Stimulated activated CD4-positive, alpha-beta T cell treated with anti-CD3 and anti-CD28 coated beads, Interleukin-1b, Interleukin-23, amount 100 ng/mL, for 4 hours (primary cell): ENCODE results near the gene CHRM2.
"Not testable (repeated sequence)": the region's sequence is repeated elsewhere in the genome, so short reads cannot be mapped to it uniquely, and the experiment has no call there.

Experiments used
- DNase-seq, 2 donors: peaks; one replicate each; pipeline ENCODE4 v3.0.0-alpha.2; 2020; ENCODE audit warnings: low read depth in 2 of 2

The CHRM2 gene

GRCh38 chr7:136868496-136869000 is at the start of gene CHRM2:
Gene CHRM2 (plus strand): TSS chr7:136868652. CDS start chr7:137014866, 146,214 bp downstream.
- DNase-seq = no peak

- not testable (repeated sequence) for DNase-seq
Observed at GRCh38 chr7:136831398-136831797, 37.1 kb upstream of the CHRM2 start.

GRCh38 chr7:136845899-136846465 is 22.5 kb upstream of the CHRM2 start:
- DNase-seq = no peak

DNA sequence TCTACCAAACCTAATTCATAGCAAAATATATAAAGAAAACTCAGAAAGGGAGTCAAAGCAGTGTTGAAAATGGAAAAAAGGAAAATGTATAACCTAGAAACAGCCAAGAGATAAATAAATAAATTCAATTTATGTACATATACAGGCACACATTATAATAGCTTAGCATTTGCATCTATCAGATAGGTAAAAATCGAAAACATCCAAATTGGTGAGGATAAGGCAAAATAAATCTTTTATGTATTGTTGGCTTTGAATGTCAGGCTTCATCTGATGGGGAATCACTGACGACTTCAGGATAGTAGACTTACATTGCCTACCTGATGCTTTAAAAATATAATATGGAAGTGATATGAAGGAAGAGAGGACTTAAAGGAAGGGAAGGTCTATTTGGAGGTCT is 20.6 kb upstream of the CHRM2 start:
- no peak for DNase-seq

DNA sequence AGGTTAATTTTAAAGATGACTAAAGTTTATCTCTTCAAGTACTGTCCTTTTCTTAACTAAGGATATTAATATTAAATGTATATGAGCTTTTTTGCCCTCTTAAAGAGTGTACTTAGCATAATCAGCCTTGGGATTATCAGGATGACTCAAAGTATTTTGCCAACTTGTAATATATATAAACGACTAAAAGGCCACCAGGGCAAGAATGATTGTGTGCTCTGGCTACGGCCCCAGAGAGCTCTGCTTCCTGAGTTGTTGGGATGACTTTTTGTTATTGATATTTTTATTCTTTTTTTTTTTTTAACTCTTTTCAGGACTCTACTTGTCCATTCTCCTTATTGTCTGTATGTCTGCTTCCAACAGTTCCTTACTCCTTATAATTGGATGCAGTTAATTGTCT is 14.8 kb upstream of the CHRM2 start:
- no peak for DNase-seq

GRCh38 chr7:136857573-136857972 is 10.9 kb upstream of the CHRM2 start:
- no peak for DNase-seq

GRCh38 chr7:136859803-136860202 is 8.6 kb upstream of the CHRM2 start:
- no peak for DNase-seq

- DNase-seq = no peak
Observed at GRCh38 chr7:136865236-136865635, 3.2 kb upstream of the CHRM2 start.

DNA sequence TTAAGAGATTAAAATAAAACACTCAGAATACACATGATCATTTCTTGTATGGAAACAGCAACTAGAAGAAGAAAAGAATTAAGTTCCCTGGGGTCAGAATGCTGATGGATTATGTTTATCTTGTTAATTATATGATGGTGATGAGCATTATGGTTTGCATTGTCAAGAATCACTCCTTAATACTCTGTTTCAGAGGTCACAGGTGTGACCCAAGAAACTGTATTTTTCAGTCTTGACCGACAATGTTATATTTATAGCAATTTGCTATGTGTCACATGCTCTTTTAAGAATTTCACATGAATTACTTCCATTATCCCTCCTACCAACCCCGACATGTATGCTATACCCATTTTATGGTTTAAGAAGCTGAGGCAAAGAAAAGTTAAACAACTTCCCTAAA is 2.7 kb upstream of the CHRM2 start:
- DNase-seq = no peak

DNA sequence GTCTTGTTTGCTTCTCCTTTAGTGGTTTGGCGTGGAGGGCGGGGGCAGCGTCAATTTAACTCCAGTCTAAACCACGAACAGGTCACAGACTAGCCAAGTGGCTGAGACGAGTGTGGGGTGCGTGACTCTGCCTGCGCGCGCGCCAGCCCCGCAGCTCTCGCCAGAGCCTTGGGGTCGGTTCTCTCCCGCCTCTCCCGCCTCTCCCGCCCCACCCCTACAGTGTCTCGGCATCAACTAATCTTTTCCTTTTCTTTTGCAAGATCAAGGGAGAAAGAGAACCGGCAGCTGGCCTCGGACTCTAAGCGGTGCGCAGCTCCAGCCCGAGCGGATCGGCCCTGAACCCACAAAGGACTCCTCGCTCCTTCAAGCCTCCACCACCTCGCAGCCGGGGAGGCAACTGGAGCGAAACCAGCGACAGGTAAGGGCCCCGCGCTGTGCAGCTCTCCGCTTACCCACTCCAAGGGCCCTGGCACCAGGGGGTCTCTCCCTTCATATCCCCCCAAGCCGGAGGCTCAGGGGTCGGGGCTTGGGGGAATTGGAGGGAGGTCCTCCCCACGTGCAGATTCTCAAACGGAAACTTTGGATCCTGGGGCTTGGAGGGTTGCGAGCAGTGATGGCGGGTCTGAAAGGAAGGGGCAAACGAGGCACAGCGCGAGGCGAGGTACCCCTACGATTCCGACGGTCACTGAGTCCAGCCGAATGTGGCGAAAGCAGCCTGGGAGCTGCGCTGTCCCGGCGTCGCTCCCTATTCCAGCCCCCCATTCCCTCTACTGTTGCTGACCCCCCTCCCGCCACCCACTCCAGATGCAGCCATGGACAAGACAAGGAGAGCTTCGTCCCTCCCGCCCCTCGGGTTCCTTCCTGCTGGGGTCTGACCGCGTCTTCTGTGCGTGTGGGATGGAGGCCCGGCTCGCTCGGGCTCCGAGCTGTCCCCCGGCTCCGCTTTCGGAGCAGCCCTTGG is 829 bp downstream of the CHRM2 start:
- no peak for DNase-seq

DNA sequence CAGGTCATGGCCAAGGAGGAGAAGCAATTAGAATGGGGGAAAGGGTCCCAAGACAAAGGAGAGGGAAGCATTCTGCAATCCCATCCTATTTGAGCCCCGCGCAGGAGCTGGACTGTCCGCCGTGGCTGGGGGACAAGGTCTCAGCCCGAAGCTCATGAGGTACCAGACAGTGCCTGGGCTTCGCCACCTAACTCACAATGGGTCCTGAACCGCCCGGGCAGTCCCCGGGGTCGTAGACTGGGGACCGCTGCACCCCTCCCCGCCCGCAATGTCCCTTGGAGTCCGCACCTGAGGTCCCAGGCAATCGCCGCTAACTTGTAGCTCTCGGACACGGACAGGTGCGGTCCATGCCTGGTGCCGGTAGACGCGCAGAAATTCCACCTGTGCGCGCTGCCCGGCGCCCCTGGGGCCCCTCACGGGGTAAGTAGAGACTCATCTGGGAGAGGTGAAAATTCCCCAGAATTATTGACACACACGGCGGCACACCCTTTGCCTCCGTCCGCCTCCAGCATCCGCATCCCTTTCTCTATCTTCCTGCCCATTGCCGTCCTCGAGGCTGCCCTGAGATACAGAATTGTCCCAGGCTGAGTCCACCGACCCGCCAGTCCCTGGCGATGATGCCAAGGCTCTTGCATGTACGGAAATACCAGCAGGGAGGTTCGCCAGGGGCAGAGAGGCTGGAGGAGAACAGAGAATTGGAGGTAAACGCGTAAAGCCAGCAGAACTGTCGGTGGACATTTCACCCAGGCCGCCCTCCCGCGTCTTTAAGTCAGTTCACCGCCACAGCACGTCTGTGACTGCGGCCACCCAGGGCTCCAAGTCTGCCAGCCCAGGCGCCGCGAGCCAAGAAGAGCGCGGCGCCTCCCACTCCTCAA is 1.8 kb downstream of the CHRM2 start:
- DNase-seq = no peak

- DNase-seq = no peak
Observed at GRCh38 chr7:136870866-136871487, 2.5 kb downstream of the CHRM2 start.

DNA sequence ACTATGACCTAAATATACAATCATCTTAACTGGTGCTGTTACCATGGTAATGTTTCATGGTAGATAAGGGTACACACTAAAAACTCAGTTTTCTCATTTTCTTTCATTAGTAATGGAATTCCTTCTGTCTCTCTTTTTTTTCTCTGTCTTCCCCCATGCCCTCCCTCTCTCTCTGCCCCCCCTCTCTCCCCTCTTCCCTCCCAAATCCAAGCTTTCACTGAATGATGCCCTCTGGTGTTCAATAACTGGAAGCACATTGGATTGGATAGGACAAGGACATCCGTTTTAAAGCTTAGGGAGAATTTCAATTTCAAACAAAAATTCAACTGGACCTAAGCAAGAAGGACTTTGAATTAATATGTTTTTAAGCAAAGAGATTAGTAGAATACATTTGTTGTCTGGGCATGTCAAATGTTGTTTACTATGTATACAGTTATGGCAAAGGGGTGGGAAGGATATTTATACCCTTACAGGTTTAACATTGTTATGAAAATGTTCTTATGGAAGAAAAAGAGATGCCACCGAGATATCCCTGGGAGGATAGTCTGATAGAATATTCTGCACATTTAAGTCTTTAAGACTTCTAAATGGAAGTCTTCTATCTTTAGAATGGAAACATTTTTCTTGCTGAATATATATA is 6.1 kb downstream of the CHRM2 start:
- DNase-seq = no peak

- DNase-seq = no peak
Observed at GRCh38 chr7:136877509-136877908, 9.1 kb downstream of the CHRM2 start.

DNA sequence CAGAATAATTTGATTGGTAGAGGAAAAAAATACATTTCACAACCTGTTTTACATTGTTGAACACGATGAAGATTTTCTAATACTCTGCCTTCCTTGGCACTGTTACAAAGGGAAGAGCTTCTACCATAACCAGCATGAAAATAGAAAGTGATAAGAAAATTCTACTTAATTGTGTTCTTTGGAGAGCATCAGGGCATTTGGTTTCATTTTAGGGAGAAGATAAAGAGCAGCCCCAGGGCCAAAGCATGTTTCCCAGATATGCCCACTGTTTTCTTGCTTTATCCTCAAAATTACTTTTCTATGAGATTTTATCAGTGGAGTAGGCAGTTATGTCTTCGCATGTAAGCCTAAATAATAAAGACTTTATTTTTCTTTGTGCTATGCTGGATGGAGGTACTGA is 9.5 kb downstream of the CHRM2 start:
- no peak for DNase-seq

- no peak for DNase-seq
Observed at GRCh38 chr7:136878878-136879277, 10.4 kb downstream of the CHRM2 start.

DNA sequence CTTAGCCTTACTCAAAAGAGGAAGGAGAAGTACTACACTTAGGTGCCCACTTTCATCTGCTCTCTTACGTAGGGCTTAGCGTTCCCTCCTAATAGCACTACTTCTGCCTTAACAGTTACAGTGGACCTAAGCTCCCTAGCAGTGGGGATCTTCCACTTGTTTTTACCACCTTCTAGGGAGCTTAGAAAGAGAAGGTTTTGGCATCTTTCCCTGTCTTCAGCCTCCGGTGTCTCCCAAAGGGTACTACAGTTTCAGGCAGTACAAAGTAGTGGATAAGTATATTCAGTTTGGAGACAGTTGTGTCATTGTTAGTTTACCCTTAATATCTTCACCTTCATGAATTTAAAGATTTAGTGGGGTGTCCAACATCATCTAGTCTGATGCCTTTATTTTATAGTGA is 14.6 kb downstream of the CHRM2 start:
- no peak for DNase-seq

DNA sequence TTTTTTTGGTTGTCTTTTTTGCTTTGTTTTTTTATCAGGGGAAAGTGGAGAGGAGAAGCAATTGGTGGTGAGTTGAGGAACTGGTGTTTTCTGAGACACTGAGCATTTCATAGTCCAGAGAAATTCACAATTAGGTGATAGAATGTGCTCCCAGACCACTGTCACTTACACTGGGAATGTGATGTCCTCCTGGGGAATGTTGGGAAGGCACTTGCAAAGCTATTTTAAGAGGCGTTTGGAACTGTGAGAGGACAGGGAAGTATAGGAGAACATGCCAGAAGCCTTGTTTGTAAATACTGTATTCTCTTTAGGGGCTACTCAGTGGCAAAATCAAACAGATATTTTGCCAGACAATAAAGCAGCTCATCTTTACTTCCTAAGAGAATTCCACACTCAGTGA is 16.0 kb downstream of the CHRM2 start:
- DNase-seq = no peak

GRCh38 chr7:136887317-136887716 is 18.9 kb downstream of the CHRM2 start:
- no peak for DNase-seq

- no peak for DNase-seq
Observed at GRCh38 chr7:136890399-136890798, 21.9 kb downstream of the CHRM2 start.

GRCh38 chr7:136891850-136892249 is 23.4 kb downstream of the CHRM2 start:
- DNase-seq = no peak
